GM12801 (cell line): ENCODE results near the gene NOC3L.

Experiments
- TF ChIP-seq, protein P1 (sequence below): IDR thresholded peaks from one replicate; pipeline ENCODE4 v1.5.1; 2011; ENCODE audit warnings: control low read depth; ENCODE audit not compliant: insufficient read length; ENCODE audit errors: extremely low read depth

NOC3L gene, protein sequence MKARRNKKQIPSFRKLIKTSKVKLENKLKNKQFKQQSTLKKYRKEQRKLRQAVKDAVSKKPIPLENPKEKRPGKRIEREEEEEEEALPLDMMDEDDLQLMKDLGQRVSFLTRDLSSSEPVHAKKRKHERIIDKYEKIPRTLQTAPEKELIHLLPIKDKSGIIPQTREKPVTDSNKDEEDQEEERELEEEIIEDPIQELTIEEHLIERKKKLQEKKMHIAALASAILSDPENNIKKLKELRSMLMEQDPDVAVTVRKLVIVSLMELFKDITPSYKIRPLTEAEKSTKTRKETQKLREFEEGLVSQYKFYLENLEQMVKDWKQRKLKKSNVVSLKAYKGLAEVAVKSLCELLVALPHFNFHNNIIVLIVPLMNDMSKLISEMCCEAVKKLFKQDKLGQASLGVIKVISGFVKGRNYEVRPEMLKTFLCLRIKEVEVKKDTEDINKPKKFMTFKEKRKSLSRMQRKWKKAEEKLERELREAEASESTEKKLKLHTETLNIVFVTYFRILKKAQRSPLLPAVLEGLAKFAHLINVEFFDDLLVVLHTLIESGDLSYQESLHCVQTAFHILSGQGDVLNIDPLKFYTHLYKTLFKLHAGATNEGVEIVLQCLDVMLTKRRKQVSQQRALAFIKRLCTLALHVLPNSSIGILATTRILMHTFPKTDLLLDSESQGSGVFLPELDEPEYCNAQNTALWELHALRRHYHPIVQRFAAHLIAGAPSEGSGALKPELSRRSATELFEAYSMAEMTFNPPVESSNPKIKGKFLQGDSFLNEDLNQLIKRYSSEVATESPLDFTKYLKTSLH

DNA sequence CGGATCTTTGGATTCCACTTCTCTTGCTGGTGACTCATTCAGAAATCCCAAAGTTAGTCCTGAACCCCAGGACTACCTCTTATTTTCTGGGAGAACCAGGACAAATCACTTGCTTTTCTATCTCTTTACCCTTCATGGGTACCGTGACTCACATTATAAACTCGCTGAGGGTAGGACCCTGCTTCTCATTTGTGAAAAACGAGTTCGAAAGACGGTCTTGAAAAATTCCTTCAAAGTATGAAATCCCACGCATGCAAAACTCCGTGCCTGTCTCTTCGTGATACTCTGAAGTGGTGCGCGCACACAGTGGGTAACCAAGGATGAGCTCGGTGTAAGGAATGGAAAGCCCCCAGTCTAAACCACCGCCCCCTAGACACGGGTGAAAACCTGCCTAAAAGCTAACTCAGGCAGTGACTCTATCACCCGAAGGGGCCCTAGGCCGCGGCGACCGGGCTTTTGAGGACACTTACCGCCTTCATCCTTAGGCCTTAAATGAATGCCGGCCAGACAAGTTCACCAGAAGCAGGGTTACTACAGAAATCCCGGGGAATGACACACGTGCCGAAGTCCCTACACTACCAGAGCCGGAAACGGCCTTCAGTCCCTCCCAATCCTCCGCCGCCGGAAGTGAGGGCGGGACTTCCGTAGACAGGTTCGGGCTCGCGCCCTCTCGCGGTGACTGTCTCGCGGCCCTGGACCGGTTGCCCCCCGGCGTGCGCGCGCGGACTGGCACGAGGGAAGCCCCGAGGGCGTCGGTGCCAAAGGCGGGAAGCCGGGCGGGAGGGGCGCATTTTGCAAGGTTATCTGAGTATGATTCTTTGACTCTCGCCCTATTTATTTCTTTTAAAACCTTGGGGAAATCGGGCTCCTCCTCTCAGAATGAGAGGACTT is at the start of gene NOC3L:
NOC3L (minus strand) TSS at position 580 of the 891 bp plus-strand sequence; CDS start at position 479, 101 bp downstream.
- TF ChIP-seq, protein P1, sequence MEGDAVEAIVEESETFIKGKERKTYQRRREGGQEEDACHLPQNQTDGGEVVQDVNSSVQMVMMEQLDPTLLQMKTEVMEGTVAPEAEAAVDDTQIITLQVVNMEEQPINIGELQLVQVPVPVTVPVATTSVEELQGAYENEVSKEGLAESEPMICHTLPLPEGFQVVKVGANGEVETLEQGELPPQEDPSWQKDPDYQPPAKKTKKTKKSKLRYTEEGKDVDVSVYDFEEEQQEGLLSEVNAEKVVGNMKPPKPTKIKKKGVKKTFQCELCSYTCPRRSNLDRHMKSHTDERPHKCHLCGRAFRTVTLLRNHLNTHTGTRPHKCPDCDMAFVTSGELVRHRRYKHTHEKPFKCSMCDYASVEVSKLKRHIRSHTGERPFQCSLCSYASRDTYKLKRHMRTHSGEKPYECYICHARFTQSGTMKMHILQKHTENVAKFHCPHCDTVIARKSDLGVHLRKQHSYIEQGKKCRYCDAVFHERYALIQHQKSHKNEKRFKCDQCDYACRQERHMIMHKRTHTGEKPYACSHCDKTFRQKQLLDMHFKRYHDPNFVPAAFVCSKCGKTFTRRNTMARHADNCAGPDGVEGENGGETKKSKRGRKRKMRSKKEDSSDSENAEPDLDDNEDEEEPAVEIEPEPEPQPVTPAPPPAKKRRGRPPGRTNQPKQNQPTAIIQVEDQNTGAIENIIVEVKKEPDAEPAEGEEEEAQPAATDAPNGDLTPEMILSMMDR, result no peak

DNA sequence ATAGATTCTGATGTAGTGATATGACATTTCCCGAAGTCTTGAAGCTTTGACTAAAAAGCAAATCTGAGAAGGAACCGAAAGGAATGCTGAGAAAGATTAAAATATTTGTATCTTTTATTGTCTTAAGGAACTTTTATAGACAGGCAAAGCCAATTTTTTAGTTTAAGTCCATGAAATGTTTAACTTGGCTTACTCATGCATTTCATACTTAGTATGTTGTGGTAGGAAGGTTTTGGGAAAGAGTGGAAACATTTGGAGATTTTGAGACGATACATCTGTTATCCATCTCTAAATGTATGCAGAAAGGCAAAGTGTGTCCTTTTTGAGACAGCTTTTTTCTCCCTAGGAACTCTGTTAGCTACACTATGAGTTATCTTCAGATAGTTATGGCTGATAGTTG is 49.7 kb upstream of the NOC3L start:
- TF ChIP-seq, protein P1, result no peak

DNA sequence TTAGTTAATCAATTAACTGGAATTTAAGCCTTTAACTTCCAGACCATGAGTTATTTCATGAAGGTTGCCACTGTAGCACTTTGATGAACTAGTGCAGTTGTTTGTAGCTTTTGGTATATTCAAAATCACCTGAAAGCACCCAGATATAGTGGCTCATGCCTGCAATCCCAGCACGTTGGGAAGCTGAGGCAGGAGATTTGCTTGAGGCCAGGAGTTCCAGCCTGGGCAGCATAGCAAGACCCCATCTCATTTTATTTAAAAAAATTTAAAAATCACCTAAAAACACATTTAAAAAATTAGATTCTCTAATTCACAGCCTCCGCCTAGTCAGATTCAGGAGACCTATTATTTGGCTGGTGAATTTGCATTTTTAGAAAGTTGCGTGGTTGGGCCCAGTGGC is 48.6 kb upstream of the NOC3L start:
- TF ChIP-seq, protein P1, result no peak

DNA sequence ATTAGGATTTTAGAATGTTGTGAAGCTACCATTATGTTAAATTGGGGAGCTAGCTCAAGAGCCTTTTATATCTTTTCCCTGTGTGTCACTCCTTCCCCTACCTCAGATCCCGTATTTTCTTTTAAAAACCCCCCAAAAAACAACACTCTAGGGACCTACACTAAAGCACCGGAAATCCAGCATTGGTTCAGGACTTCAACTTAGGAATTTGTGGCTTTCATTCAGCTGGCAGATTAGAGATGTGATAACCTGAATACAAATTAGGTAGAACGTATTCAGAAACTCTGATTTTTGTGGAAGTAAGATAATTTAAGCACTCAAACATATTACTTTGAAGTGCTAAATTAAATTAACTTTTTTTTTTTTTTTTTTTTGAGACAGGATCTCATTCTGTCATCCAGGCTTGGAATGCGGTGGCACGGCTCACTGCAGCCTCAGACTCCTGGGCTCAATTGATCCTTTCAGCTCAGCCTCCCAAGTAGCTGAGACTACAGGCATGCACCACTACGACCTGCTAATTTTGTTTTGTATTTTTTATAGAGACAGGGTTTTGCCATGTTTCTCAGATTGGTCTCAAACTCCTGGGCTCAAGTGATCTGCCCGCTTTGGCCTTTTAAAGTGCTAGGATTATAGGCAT is 46.4 kb upstream of the NOC3L start:
- TF ChIP-seq, protein P1, result no peak

DNA sequence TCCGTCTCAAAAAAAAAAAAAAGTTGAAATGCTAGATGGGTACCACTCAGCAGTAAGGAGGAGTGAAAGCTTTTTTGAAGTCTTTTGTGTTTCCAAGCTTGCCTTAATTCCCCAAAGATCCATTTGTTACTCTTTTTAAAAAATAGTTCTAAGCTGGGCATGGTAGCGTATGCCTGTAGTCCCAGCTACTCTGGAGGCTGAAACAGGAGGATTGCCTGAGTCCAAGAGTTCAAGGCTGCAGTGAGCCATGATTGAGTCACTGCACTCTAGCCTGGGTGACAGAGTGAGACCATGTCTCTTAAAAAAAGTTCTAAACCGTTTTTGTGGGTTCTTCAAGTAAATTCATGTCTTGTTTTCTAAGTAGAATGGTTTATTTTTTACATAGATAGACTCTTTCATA is 44.9 kb upstream of the NOC3L start:
- TF ChIP-seq, protein P1, result no peak

DNA sequence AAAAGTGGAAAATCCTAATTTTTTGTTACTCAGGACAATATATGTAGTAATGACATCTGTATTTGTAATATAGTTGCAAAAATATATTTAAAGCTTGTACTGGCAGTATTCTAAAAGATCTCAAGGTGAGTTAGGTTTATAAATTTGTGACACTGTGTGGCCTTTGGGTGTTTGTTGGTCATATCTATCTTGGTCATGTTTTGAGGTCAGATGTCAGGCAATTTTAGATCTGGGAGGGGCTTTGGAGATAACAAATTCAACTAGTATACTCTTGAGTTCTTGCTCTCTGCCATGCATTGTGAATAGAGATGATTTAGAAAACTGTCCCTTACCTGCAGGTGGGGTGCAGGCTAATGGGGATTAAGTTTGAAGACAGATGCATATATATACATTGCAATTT is 42.7 kb upstream of the NOC3L start:
- TF ChIP-seq, protein P1, result no peak
